ENCODE results near the gene ZCCHC2.

ZCCHC2 gene

GRCh38 chr18:62549755-62550154 is 26.9 kb downstream of the ZCCHC2 start:
- H3K4me1 ChIP-seq (ENCODE audit: control insufficient read depth, insufficient read depth, low read length): no peaks in the 10 kb centered on the region
- no peak overlapping the region for H3K4me3 ChIP-seq (ENCODE audit: low read depth, low read length)
- H3K36me3 ChIP-seq (ENCODE audit: control insufficient read depth, insufficient read depth, low read length): no peaks in the 10 kb centered on the region
- no peaks in the 10 kb centered on the region for H3K9me3 ChIP-seq (ENCODE audit: control insufficient read depth, insufficient read depth, low read length)
- no peak overlapping the region for H3K9ac ChIP-seq (ENCODE audit: low read depth, low read length)
- no peaks in the 10 kb centered on the region for H3K27me3 ChIP-seq (ENCODE audit: control insufficient read depth, insufficient read depth, low read length)

GRCh38 chr18:62550746-62551145 is 27.9 kb downstream of the ZCCHC2 start:
- Histone ChIP-seq H3K27me3 (ENCODE audit: control insufficient read depth, insufficient read depth, low read length) (no peaks in the 10 kb centered on the region), H3K9me3 (ENCODE audit: control insufficient read depth, insufficient read depth, low read length) (no peaks in the 10 kb centered on the region), H3K9ac (ENCODE audit: low read depth, low read length) (no peak overlapping the region), H3K4me3 (ENCODE audit: low read depth, low read length) (no peak overlapping the region), H3K4me1 (ENCODE audit: control insufficient read depth, insufficient read depth, low read length) (no peaks in the 10 kb centered on the region), H3K36me3 (ENCODE audit: control insufficient read depth, insufficient read depth, low read length) (no peaks in the 10 kb centered on the region)

- Histone ChIP-seq H3K9ac (ENCODE audit: low read depth, low read length) (no peak overlapping the region), H3K4me1 (ENCODE audit: control insufficient read depth, insufficient read depth, low read length) (no peaks in the 10 kb centered on the region), H3K36me3 (ENCODE audit: control insufficient read depth, insufficient read depth, low read length) (no peaks in the 10 kb centered on the region), H3K4me3 (ENCODE audit: low read depth, low read length) (no peak overlapping the region), H3K9me3 (ENCODE audit: control insufficient read depth, insufficient read depth, low read length) (no peaks in the 10 kb centered on the region), H3K27me3 (ENCODE audit: control insufficient read depth, insufficient read depth, low read length) (no peaks in the 10 kb centered on the region)
Measured at GRCh38 chr18:62551972-62552513, 29.2 kb downstream of the ZCCHC2 start.

- H3K36me3 ChIP-seq (ENCODE audit: control insufficient read depth, insufficient read depth, low read length): peaks cover 2% of the 10 kb centered on the region
- no peak overlapping the region for H3K4me3 ChIP-seq (ENCODE audit: low read depth, low read length)
- H3K9ac ChIP-seq (ENCODE audit: low read depth, low read length): no peak overlapping the region
- H3K9me3 ChIP-seq (ENCODE audit: control insufficient read depth, insufficient read depth, low read length): no peaks in the 10 kb centered on the region
- H3K27me3 ChIP-seq (ENCODE audit: control insufficient read depth, insufficient read depth, low read length): no peaks in the 10 kb centered on the region
- no peaks in the 10 kb centered on the region for H3K4me1 ChIP-seq (ENCODE audit: control insufficient read depth, insufficient read depth, low read length)
Measured at GRCh38 chr18:62554061-62554815, 31.4 kb downstream of the ZCCHC2 start.

- Histone ChIP-seq H3K9ac (ENCODE audit: low read depth, low read length) (no peak overlapping the region), H3K4me1 (ENCODE audit: control insufficient read depth, insufficient read depth, low read length) (no peaks in the 10 kb centered on the region), H3K27me3 (ENCODE audit: control insufficient read depth, insufficient read depth, low read length) (no peaks in the 10 kb centered on the region), H3K36me3 (ENCODE audit: control insufficient read depth, insufficient read depth, low read length) (peaks cover 2% of the 10 kb centered on the region), H3K4me3 (ENCODE audit: low read depth, low read length) (no peak overlapping the region), H3K9me3 (ENCODE audit: control insufficient read depth, insufficient read depth, low read length) (no peaks in the 10 kb centered on the region)
Measured at GRCh38 chr18:62555135-62555534, 32.3 kb downstream of the ZCCHC2 start.

GRCh38 chr18:62556397-62556796 is 33.6 kb downstream of the ZCCHC2 start:
- peaks cover 2% of the 10 kb centered on the region for H3K36me3 ChIP-seq (ENCODE audit: control insufficient read depth, insufficient read depth, low read length)
- H3K9me3 ChIP-seq (ENCODE audit: control insufficient read depth, insufficient read depth, low read length): no peaks in the 10 kb centered on the region
- no peak overlapping the region for H3K4me3 ChIP-seq (ENCODE audit: low read depth, low read length)
- H3K4me1 ChIP-seq (ENCODE audit: control insufficient read depth, insufficient read depth, low read length): no peaks in the 10 kb centered on the region
- no peaks in the 10 kb centered on the region for H3K27me3 ChIP-seq (ENCODE audit: control insufficient read depth, insufficient read depth, low read length)
- no peak overlapping the region for H3K9ac ChIP-seq (ENCODE audit: low read depth, low read length)

- Histone ChIP-seq H3K4me3 (ENCODE audit: low read depth, low read length) (no peak overlapping the region), H3K36me3 (ENCODE audit: control insufficient read depth, insufficient read depth, low read length) (peaks cover 2% of the 10 kb centered on the region), H3K9ac (ENCODE audit: low read depth, low read length) (no peak overlapping the region), H3K4me1 (ENCODE audit: control insufficient read depth, insufficient read depth, low read length) (no peaks in the 10 kb centered on the region), H3K27me3 (ENCODE audit: control insufficient read depth, insufficient read depth, low read length) (no peaks in the 10 kb centered on the region), H3K9me3 (ENCODE audit: control insufficient read depth, insufficient read depth, low read length) (no peaks in the 10 kb centered on the region)
Measured at GRCh38 chr18:62558015-62558663, 35.3 kb downstream of the ZCCHC2 start.

GRCh38 chr18:62564044-62564443 is 41.2 kb downstream of the ZCCHC2 start:
- no peak overlapping the region for H3K4me3 ChIP-seq (ENCODE audit: low read depth, low read length)
- no peaks in the 10 kb centered on the region for H3K9me3 ChIP-seq (ENCODE audit: control insufficient read depth, insufficient read depth, low read length)
- no peaks in the 10 kb centered on the region for H3K4me1 ChIP-seq (ENCODE audit: control insufficient read depth, insufficient read depth, low read length)
- no peak overlapping the region for H3K9ac ChIP-seq (ENCODE audit: low read depth, low read length)
- H3K27me3 ChIP-seq (ENCODE audit: control insufficient read depth, insufficient read depth, low read length): no peaks in the 10 kb centered on the region
- H3K36me3 ChIP-seq (ENCODE audit: control insufficient read depth, insufficient read depth, low read length): no peaks in the 10 kb centered on the region

GRCh38 chr18:62566199-62566598 is 43.4 kb downstream of the ZCCHC2 start:
- Histone ChIP-seq H3K4me3 (ENCODE audit: low read depth, low read length) (no peak overlapping the region), H3K9ac (ENCODE audit: low read depth, low read length) (no peak overlapping the region), H3K36me3 (ENCODE audit: control insufficient read depth, insufficient read depth, low read length) (no peaks in the 10 kb centered on the region), H3K27me3 (ENCODE audit: control insufficient read depth, insufficient read depth, low read length) (no peaks in the 10 kb centered on the region), H3K4me1 (ENCODE audit: control insufficient read depth, insufficient read depth, low read length) (no peaks in the 10 kb centered on the region), H3K9me3 (ENCODE audit: control insufficient read depth, insufficient read depth, low read length) (no peaks in the 10 kb centered on the region)

- Histone ChIP-seq H3K9me3 (ENCODE audit: control insufficient read depth, insufficient read depth, low read length) (no peaks in the 10 kb centered on the region), H3K4me1 (ENCODE audit: control insufficient read depth, insufficient read depth, low read length) (no peaks in the 10 kb centered on the region), H3K4me3 (ENCODE audit: low read depth, low read length) (no peak overlapping the region), H3K27me3 (ENCODE audit: control insufficient read depth, insufficient read depth, low read length) (no peaks in the 10 kb centered on the region), H3K9ac (ENCODE audit: low read depth, low read length) (no peak overlapping the region), H3K36me3 (ENCODE audit: control insufficient read depth, insufficient read depth, low read length) (no peaks in the 10 kb centered on the region)
Measured at GRCh38 chr18:62566818-62567217, 44.0 kb downstream of the ZCCHC2 start.

- Histone ChIP-seq H3K9ac (ENCODE audit: low read depth, low read length) (no peak overlapping the region), H3K4me3 (ENCODE audit: low read depth, low read length) (no peak overlapping the region), H3K36me3 (ENCODE audit: control insufficient read depth, insufficient read depth, low read length) (no peaks in the 10 kb centered on the region), H3K4me1 (ENCODE audit: control insufficient read depth, insufficient read depth, low read length) (no peaks in the 10 kb centered on the region), H3K27me3 (ENCODE audit: control insufficient read depth, insufficient read depth, low read length) (no peaks in the 10 kb centered on the region), H3K9me3 (ENCODE audit: control insufficient read depth, insufficient read depth, low read length) (no peaks in the 10 kb centered on the region)
Measured at GRCh38 chr18:62569081-62569655, 46.3 kb downstream of the ZCCHC2 start.

- Histone ChIP-seq H3K4me1 (ENCODE audit: control insufficient read depth, insufficient read depth, low read length) (no peaks in the 10 kb centered on the region), H3K36me3 (ENCODE audit: control insufficient read depth, insufficient read depth, low read length) (no peaks in the 10 kb centered on the region)
Measured at GRCh38 chr18:62571037-62571436, 48.2 kb downstream of the ZCCHC2 start.

More at GRCh38 chr18:62571037-62571436, 48.2 kb downstream of the ZCCHC2 start:
- no peaks in the 10 kb centered on the region for H3K27me3 ChIP-seq (ENCODE audit: control insufficient read depth, insufficient read depth, low read length)
- no peak overlapping the region for H3K9ac ChIP-seq (ENCODE audit: low read depth, low read length)
- H3K4me3 ChIP-seq (ENCODE audit: low read depth, low read length): no peak overlapping the region
- H3K9me3 ChIP-seq (ENCODE audit: control insufficient read depth, insufficient read depth, low read length): no peaks in the 10 kb centered on the region

Data from iPS-15b (cell line).